ENCODE results near the gene WDR45B. TPM values are rescaled to one million over a fixed set of nuclear protein-coding genes. Genes with fewer than 3 reads are reported as not detected.
"Not testable (repeated sequence)": the region's sequence is repeated elsewhere in the genome, so short reads cannot be mapped to it uniquely, and the experiment has no call there.

The WDR45B gene
- total RNA-seq, 1 donor from 2014 or later = 26.6 TPM

DNA sequence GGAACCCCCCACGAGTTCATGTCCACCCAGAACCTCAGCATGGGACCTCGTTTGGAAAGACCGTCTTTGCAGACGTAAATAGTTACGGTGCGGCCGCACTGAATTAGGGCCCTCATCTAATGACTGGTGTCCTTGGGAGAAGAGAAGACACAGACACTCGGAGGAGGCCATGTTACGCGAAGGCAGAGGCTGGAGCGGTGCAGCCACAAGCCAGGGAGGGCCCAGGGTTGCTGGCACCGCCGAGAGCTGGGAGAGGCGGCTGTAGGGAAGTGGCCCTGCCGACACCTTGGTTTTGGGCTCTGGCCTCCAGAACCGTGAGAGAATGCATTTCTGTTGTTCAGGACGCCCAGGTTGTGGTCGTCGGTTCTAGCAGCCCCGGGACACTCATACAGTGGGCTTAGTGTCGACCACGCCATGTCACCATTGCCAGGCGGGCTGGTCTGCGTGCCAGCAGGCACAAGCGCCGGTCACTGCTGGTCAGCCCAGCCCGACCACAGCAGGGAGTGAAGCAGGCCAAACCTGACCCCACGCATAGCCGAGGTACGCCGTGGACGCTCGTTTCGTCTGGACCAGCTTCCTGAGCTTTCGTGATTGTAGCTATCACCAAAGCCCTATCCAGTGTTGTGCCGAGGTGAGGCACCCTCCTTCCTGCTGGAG is 10.7 kb upstream of the WDR45B start:
- no peak for DNase-seq (ENCODE audit: low spot score)
- no peak for ATAC-seq

DNA sequence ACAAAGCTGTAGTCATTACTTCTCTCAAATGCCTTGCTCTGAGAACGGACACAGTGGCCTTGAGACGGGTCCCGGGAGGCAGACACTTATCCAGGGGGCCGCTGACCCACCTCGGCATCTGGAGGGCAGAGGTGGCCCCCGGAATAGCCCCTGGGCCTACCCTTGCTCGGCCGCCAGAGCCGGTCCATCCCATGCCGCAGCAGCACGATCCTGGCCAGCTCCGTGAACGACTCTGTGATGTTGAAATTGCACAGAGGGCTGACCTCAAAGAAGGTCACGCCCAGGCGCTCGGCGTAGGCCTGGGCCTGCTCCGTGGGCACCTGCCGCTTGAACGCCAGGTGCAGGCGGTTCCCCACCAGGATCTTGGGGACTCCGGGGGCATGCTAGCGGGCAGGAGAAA is 10.1 kb upstream of the WDR45B start:
- DNase-seq (ENCODE audit: low spot score) = no peak

DNA sequence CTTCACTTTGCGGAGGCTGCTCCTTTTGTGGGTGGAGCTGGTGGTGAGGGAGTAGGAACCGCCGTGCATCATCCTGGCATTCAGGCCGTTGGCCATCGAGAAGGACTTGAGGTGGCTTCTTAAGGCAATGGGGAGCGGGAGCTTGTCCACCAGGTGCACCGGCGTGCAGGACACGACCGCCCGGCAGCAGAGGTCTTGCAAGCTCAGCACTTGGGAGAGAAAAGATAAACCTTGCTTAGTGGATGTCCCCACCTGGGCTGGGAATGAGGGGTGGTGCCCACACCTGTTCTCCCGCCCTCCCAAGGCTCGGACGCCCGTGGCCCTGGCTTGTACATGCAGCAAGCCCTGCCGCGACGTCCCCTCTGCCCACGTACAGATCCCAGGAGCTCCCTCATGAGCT is 9.7 kb upstream of the WDR45B start:
- DNase-seq (ENCODE audit: low spot score) (no peak), ATAC-seq (no peak)

More for the DNA sequence above, 10.1 kb upstream of the WDR45B start:
- ATAC-seq = no peak

DNA sequence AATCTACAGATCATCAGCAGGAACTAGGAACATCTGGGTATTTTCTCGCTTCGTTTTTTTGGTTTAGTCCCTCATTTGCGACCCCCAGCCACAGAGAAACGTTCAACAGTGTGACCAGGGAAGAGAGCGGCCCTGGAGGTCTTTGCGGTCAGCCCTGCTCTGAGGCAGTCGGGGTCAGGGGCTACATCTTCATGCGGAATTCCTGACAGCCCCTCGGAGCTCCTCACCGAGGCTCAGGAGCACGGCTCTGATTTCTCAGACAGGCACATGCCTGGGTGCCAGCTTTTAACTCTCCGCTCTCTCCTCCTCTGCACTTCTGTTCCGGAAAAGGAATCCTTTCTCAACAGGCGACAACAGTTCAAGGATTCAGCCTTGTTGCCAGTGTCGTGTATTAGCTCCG is 8.0 kb upstream of the WDR45B start:
- no peak for DNase-seq (ENCODE audit: low spot score)
- no peak for ATAC-seq

DNA sequence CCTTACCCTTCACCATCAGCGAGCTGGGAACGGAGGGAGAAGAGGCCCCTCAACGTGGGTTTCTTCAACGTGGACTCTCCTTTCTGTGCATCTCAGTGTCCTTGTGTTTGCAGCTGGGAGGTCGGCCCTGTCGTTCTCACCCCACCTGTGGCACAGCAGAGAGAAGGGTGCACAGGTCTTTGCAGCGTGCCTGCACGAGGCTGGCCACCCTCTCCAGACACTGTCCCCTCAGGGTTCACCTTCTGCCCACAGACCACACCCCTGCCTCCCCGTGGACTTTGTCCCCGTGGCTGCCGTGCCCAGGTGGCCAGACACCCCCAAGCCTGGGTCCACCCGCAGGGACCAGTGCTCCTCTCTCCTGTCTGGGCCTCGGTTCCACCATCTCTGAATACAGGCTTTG is 7.3 kb upstream of the WDR45B start:
- DNase-seq (ENCODE audit: low spot score) (no peak), ATAC-seq (peak; percentile 21)

DNA sequence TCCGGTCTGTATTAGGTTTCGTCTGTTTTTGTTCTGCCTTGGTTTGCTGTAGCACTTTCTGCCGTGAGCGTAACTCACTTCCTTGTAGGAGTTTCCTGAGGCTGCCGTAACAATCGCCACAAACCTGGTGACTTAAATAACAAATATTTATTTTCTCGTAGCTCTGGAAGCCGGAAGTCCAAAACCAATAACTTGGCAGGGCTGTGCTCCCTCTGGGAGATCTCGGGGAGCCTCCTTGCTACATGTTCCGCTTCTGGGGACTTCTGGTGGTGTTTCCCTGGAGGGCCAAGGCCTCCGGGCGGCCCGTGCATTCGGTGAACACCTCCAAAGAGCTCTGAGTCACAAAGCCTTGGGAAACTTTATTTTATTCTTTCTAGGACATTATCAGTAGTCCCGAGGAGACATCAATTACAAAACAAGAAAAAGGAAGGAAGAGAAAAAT is 6.8 kb upstream of the WDR45B start:
- ATAC-seq (no peak), DNase-seq (ENCODE audit: low spot score) (no peak)

DNA sequence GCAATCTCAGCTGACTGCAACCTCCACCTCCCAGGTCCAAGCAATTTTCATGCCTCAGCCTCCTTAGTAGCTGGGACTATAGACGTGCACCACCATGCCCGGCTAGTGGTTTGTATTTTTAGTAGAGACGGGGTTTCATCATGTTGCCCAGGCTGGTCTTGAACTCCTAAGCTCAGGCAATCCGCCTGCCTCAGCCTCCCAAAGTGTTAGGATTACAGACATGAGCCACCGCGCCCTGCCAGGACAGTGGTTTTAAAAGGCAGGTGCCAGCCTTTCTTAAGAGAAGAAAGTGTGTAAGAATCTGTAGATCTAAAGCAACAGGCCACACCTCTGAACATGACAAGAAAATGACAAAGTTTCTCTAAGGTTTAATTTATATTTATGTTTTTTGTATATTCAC is 6.4 kb upstream of the WDR45B start:
- not testable (repeated sequence) for DNase-seq (ENCODE audit: low spot score); ATAC-seq

DNA sequence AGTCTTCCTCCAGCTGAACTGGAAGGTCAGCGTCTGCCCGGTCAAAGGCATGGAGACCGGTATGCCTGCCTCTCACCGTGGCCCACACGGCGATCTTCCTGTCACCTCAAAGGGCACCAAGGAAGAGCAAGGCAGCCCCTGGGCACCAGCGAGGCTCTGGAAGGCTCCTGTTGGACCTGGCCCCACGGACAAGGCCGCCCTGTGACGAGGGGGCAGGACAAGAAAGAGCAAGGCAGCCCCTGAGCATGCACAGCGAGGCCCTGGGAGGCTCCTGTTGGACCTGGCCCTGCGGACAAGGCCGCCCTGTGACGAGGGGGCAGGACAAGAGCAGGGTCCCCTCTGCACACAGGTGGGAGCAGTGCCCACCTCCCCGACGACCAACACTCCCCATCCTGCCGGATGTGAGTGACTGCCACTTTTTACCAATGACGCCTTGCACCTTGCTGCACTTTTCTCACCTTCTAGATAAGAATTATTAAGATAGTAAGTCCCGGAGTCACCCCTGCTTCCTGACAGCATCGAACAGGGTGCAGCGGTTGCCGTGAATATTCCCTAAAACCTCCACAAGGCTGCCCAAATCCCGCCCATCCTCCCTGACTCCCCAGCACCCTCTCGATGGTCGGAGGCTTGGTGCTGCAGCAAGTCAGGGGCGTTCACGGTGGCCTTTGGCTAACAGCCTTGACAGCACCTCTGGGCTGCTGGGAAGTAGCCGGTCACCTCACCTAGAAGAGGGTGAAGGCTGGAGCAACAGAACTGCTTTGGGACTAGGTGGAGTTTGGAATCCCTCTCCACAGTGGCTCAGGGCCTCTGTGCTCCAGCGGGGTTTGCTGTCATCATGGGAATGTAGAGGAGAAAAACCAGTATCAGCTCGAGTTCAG is 5.6 kb upstream of the WDR45B start:
- no peak for ATAC-seq
- DNase-seq (ENCODE audit: low spot score) = no peak

DNA sequence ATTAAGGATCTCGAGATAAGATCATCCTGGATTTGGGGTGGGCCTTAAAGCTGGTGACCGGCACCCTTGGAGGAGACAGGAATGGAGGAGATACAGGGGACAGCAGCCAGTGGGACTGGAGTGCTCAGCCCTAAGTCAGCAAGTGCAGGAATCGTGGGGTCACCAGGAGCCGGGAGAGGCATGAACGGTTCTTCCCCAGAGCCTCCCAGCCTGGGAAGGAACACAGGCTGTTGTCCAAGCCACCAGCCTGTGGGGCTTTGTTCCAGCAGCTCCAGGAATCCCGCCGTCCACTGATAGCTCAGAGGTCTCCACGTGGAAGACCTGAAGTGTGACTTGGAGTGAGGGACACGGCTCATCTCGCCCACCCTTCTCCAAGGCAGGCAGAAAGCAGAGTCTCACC is 2.5 kb upstream of the WDR45B start:
- ATAC-seq (no peak), DNase-seq (ENCODE audit: low spot score) (no peak)

DNA sequence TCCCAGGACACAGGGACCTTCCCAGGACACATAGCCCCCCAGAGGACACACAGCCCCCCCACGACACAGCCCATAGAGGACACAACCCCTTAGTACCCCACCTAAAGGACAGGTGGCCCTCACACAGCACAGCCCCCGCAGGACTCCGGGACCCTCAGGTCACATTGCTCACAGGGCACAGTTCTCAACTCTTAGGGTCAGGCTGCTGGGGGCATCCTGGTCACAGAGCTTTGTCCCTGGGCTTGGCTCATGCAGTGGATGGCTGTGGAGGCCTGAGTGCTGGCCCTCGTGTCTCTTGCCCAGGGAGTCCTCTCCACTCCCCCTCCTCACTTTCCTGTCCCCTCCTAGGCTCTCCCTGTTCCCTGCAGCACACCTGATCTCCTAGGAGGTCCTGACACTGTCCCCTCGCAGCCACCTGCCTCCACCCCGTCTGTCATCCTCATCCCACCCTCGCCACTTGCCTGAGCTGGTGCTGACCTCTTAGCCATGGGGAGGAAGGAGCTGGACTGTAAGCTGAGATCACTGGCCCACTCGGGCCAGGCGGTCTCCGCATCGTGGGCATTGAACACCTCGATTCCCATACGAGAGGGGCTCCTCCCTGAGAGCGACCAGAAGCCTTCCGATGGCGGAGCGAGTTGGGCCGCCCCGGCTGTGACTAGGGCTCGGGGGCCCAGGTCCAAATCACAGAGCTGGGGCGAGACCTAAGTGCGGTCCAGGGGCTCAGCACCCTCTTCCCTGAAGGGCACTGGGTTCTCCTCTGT is 1.4 kb upstream of the WDR45B start:
- DNase-seq (ENCODE audit: low spot score) = no peak
- no peak for ATAC-seq

DNA sequence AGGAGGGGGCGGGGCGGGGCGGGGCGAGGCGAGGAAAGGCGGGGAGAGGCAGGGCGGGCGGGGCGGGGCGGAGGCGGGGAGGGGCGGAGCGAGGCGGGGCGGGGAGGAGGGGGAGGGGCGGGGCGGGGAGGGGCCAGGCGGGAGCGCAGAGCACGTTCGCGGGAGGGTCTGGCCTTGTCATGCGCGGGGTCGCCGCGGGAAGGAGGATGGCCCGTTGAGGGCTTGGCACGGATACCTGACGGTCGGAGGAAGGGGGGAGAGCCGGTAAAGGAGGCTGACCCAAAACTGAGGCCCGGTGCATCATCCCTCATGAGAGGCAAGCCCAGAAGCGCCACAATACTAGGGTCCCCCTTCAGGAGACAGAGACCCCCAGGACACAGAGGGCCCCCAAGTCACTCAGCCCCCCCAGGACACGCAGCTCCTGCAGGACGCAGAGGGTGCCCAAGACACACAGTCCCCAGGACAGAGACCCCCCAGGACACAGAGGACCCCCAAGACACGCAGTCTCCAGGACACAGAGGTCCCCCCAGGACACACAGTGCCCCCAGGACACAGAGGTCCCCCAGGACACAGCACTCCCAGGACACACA is 593 bp upstream of the WDR45B start:
- ATAC-seq (peak; percentile 24), DNase-seq (ENCODE audit: low spot score) (peak; percentile 72)

DNA sequence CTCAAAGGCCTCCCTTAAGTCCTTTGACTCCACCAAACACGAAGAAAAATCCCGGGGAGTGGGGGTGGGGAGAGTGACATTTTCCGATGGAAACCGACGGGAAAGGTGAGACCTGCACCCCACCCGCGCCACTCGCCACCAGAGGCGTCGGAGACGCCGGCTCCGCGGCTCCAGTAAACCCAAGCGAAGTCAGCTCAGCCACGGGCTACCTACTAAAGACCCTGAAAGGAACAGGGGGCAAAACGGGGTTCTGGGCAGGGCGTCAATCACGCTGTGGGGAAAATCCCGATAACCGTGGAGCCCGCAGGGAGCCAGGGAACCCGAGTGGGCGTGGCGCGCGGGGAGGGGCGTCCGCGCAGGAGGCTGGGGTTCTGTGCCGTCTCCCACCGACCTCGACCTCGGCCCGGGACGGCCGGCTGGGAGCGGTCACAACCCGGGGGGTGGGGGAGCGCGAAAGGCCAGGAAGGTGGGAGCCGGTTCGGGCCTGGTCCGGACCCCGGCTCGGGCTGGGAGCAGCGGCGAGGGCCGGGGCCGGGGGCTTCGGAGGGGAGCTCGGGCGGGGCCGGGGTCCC is 565 bp downstream of the WDR45B start:
- peak; percentile 38 for ATAC-seq

DNA sequence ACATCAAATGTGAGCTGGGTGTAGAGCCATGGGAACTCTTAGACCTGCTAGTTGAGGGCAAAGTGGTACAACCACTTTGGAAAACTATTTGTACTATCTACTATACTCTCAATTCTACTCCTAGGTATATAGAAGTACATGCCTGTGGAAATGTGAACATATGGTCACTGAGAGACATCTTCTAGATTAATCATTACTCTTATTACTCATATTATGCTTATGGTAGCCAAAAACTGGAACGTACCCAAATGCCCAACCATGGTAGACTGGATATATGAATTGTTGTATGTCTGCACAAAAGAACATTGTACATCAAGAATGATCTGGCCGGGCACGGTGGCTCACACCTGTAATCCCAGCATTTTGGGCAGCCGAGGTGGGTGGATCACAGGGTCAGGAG is 2.7 kb downstream of the WDR45B start:
- DNase-seq (ENCODE audit: low spot score) (no peak), ATAC-seq (no peak)

More for the DNA sequence above, 565 bp downstream of the WDR45B start:
- peak; percentile 67 for DNase-seq (ENCODE audit: low spot score)

DNA sequence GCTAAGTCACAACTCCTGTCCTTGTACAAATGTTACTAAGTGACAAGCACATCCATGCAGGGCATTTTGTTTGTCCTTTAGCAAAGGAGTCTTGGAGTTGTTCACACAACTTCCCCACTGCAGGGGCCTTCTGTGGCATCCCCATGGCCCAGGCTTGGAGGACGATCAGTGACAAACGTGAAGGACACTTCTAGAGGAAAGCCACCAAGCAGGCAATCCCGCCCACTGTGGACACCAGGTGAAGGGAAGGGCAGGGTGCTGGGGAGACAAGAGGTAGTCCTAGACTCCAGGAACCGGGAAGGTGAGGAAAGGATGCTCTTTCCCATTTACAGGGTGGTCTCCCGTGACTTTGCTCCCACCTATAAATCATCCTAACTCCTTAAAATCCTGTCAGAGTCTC is 4.1 kb downstream of the WDR45B start:
- no peak for DNase-seq (ENCODE audit: low spot score)
- no peak for ATAC-seq

DNA sequence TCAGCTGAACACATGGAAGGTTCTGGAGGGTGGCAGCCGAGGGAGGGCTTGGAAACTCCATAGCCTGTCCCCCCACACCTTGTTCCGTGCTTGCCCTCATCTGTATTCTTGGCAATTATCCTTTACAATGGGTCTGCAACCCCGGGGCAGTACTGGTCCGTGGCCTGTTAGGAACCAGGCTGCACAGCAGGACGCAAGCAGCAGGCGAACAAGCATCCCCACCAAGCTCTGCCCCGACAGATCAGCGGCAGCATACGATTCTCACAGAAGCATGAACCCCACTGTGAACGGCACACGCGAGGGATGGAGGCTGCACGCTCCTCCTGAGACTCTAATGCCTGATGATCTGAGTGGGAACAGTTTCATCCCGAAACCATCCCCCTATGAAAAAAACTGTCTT is 6.2 kb downstream of the WDR45B start:
- DNase-seq (ENCODE audit: low spot score) (no peak), ATAC-seq (no peak)

DNA sequence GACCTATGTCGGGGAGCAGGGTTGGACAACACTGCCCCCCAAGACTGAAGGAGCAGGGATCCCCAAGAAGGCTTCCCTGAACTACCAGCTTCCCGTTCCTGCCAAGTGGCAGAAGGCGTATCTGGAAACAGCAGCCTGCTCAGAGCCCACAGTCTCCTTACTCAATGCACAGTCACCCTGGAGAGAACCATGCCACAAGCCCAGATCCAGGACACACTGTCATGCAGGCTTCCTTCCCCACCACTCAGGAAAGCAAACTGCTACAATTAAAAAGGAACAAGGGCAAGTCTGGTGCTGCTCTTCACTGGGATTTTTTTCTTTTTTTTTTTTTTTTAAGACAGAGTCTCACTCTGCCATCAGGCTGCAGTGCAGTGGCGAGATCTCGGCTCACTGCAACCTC is 8.2 kb downstream of the WDR45B start:
- DNase-seq (ENCODE audit: low spot score) (no peak), ATAC-seq (no peak)

DNA sequence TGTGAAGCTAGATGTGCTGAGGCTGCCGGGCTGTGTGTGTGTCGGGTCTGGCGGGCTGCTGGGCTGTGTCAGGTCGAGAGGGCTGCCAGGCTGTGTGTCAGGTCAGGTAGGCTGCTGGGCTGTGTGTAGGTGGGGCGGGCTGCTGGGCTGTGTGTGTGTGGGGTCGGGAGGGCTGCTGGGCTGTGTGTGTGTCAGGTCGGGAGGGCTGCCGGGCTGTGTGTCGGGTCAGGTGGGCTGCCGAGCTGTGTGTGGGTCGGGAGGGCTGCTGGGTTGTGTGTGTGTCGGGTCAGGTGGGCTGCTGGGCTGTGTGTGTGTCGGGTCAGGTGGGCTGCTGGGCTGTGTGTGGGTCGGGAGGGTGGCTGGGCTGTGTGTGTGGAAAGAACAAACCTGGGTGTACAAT is 8.6 kb downstream of the WDR45B start:
- ATAC-seq (no peak), DNase-seq (ENCODE audit: low spot score) (no peak)

DNA sequence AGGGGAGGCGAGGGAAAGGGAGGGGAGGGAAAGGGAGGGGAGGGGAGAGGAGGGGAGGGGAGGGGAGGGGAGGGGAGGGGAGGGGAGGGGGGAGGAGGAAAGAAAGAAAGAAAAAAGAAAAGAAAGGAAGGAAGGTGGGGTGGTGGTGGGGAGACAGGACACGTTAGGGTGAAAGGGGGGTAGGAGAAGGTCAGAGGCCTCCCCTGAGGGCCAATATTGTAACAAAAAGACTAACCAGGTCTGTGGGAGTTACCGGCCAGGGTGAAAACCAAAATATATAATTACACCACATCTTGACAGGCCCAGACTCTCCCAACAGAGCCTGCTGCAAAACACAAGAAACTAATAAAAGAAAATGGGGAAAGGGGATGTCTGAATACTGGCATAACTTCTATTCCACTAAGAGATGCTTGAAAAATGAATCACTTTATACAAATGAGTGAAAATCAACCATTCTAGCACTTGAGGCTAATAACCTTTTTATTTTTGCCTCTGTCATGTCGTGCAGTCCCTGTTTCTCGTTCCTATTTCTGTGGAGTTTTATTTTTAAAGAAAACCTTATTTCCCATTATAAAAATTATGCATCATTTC is 10.0 kb downstream of the WDR45B start:
- DNase-seq (ENCODE audit: low spot score) (no peak), ATAC-seq (no peak)

DNA sequence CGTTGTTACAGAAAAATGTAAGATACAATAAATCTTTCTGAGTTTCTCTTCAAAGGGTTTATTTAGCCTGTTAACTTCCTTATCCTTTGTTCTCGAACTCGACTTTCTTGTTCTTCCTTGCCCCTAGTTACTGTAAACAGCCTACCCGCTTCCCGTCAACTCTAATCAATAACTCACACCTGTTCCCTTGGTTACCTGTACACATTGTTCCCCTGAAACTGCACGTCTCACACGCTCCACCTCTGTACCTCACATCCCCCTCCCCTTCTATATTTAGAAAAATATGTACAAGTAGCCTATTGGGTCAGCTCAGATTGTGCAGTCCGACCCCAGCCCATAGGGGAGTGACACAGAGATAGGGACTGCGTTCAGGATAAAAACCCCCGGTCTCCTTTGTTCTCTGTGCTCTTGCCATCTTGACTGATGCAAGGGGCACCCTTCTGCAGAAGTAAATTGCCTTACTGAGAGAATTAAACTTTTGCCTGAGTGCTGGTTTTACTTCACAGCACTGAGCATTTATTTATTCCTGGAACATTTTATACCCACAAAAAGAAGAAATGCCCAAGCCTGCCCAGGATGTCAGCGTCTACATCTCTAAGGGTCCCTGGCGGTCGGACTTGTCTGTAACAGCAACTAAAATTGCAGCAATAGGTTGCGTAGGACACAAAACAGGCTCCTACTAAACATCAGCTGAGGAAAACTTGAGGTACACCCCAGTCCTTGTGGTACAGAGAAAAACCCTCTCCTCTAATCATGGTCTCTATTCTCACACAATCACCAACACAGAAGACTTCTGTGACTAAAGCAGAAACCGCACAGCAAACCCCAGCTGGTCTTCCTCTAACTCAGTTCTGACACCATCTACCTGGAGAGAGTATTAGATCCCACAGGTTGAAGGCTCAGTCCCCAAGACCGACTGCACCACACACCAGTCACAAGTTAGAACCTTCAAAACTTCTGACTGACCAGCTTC is 11.3 kb downstream of the WDR45B start:
- ATAC-seq = no peak

More for the DNA sequence above, 11.3 kb downstream of the WDR45B start:
- DNase-seq (ENCODE audit: low spot score) = no peak
